ENCODE data around the gene WAC. TPM values are rescaled to one million over a fixed set of nuclear protein-coding genes. Genes with fewer than 3 reads are reported as not detected.

WAC gene
- total RNA-seq, 1 donor from 2014 or later, result 123 TPM

DNA sequence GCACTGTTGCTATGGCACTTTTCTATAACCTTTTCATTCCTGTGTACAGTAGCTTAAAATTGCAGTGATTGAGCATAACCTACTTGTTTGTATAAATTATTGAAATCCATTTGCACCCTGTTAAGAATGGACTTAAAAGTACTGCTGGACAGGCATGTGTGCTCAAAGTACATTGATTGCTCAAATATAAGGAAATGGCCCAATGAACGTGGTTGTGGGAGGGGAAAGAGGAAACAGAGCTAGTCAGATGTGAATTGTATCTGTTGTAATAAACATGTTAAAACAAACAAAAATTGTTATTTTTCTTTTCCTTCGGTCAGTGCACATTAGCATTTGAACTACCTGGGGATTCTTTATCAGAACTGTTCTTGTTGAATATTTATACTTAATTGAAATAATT lies 87.3 kb downstream of the WAC start:
- no peak for FAIRE-seq
- Histone ChIP-seq H3K4me2 (ENCODE audit: low read length) (no peak overlapping the region), H4K20me1 (ENCODE audit: insufficient read depth, low read length) (peaks cover 24% of the 10 kb centered on the region), H3K27me3 (ENCODE audit: insufficient read depth, low read length) (no peaks in the 10 kb centered on the region), H3K4me1 (ENCODE audit: insufficient read depth, low read length) (no peaks in the 10 kb centered on the region), H2AFZ (ENCODE audit: low read depth, low read length) (no peak overlapping the region), H3K36me3 (ENCODE audit: insufficient read depth, low read length) (peaks cover 42% of the 10 kb centered on the region), H3K79me2 (ENCODE audit: insufficient read depth, low read length) (no peaks in the 10 kb centered on the region), H3K4me3 (ENCODE audit: insufficient read depth, low read depth, low read length) (no peak overlapping the region), H3K9ac (ENCODE audit: low read length) (no peak overlapping the region), H3K27ac (ENCODE audit: low read depth, low read length) (no peak overlapping the region), H3K9me3 (ENCODE audit: insufficient read depth, low read depth, low read length) (no peaks in the 10 kb centered on the region)
- Mint-ChIP-seq H3K4me3 (ENCODE audit: unreplicated experiment) (no peak overlapping the region), H3K4me1 (ENCODE audit: low read depth, unreplicated experiment) (no peaks in the 10 kb centered on the region), H3K27ac (ENCODE audit: unreplicated experiment) (no peak overlapping the region), H3K9me3 (ENCODE audit: unreplicated experiment) (no peaks in the 10 kb centered on the region), H3K27me3 (ENCODE audit: low read depth, unreplicated experiment) (no peaks in the 10 kb centered on the region), H3K36me3 (ENCODE audit: low read depth, unreplicated experiment) (peaks cover 18% of the 10 kb centered on the region)
- DNase-seq (ENCODE audit: low read depth), result no peak
- TF ChIP-seq, protein P1, sequence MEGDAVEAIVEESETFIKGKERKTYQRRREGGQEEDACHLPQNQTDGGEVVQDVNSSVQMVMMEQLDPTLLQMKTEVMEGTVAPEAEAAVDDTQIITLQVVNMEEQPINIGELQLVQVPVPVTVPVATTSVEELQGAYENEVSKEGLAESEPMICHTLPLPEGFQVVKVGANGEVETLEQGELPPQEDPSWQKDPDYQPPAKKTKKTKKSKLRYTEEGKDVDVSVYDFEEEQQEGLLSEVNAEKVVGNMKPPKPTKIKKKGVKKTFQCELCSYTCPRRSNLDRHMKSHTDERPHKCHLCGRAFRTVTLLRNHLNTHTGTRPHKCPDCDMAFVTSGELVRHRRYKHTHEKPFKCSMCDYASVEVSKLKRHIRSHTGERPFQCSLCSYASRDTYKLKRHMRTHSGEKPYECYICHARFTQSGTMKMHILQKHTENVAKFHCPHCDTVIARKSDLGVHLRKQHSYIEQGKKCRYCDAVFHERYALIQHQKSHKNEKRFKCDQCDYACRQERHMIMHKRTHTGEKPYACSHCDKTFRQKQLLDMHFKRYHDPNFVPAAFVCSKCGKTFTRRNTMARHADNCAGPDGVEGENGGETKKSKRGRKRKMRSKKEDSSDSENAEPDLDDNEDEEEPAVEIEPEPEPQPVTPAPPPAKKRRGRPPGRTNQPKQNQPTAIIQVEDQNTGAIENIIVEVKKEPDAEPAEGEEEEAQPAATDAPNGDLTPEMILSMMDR (IDR thresholded peaks at IDR 0.05; ENCODE audit: insufficient read depth, low read depth, low read length), result no peak
- TF ChIP-seq EZH2 (IDR thresholded peaks at IDR 0.05; ENCODE audit: insufficient read depth, low read length), result no peak

DNA sequence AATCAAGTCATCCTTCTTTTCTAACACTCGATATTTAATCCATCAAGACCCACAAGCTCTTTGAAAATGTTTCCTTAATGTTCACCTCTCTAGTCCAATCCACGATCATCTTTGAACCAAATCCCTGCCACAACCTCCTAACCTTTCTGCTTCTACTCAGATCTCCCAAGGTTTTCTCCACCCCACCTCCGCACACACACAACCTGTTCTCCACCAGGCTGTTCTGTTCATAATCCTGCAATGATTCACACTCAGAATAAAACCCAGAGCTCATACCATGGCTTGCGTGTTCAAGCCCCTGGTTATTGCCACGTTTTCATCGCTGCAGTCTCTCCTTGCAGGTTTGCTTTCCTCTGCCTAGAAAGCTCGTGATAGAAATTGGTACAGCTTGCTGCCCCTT lies 90.6 kb downstream of the WAC start:
- no peak for FAIRE-seq
- H3K4me3 Mint-ChIP-seq (ENCODE audit: unreplicated experiment), result no peak overlapping the region
- peaks cover 9% of the 10 kb centered on the region for H3K4me1 Mint-ChIP-seq (ENCODE audit: low read depth, unreplicated experiment)
- no peak overlapping the region for H2AFZ ChIP-seq (ENCODE audit: low read depth, low read length)
- H3K9ac ChIP-seq (ENCODE audit: low read length), result no peak overlapping the region
- no peak overlapping the region for H3K27ac ChIP-seq (ENCODE audit: low read depth, low read length)
- H3K79me2 ChIP-seq (ENCODE audit: insufficient read depth, low read length), result no peaks in the 10 kb centered on the region
- peaks cover 12% of the 10 kb centered on the region for H3K4me1 ChIP-seq (ENCODE audit: insufficient read depth, low read length)
- DNase-seq (ENCODE audit: low read depth), result no peak
- H3K36me3 Mint-ChIP-seq (ENCODE audit: low read depth, unreplicated experiment), result peaks cover 11% of the 10 kb centered on the region
- H3K9me3 Mint-ChIP-seq (ENCODE audit: unreplicated experiment), result no peaks in the 10 kb centered on the region
- H3K27me3 ChIP-seq (ENCODE audit: insufficient read depth, low read length), result no peaks in the 10 kb centered on the region
- no peaks in the 10 kb centered on the region for H3K27me3 Mint-ChIP-seq (ENCODE audit: low read depth, unreplicated experiment)
- no peak overlapping the region for H3K4me3 ChIP-seq (ENCODE audit: insufficient read depth, low read depth, low read length)
- peaks cover 11% of the 10 kb centered on the region for H4K20me1 ChIP-seq (ENCODE audit: insufficient read depth, low read length)
- TF ChIP-seq, protein P1 (IDR thresholded peaks at IDR 0.05; ENCODE audit: insufficient read depth, low read depth, low read length), result no peak
- TF ChIP-seq EZH2 (IDR thresholded peaks at IDR 0.05; ENCODE audit: insufficient read depth, low read length), result no peak
- H3K36me3 ChIP-seq (ENCODE audit: insufficient read depth, low read length), result peaks cover 15% of the 10 kb centered on the region
- H3K9me3 ChIP-seq (ENCODE audit: insufficient read depth, low read depth, low read length), result no peaks in the 10 kb centered on the region
- H3K27ac Mint-ChIP-seq (ENCODE audit: unreplicated experiment), result no peak overlapping the region
- H3K4me2 ChIP-seq (ENCODE audit: low read length), result no peak overlapping the region

DNA sequence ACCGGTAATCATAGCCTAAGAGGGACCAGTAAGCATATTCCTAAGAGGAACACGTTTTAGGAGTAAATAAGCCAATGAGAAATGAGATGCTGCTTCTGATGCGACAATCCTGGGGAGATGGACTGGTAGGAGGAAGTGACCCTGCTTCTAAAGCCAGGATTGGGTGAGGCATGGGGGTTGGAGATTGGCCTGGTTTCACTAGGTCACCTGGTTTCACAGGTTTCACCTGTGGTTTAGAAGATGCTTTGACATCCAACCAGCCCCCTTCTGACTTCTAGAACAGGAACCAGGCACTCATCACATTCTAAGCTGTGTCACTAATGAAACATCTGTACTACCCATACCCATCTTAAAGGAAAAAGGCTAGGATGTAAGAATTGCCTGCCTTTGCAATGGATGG lies 91.4 kb downstream of the WAC start:
- no peaks in the 10 kb centered on the region for H3K79me2 ChIP-seq (ENCODE audit: insufficient read depth, low read length)
- no peak overlapping the region for H3K9ac ChIP-seq (ENCODE audit: low read length)
- H3K27me3 ChIP-seq (ENCODE audit: insufficient read depth, low read length), result no peaks in the 10 kb centered on the region
- H3K4me1 ChIP-seq (ENCODE audit: insufficient read depth, low read length), result peaks cover 15% of the 10 kb centered on the region
- H4K20me1 ChIP-seq (ENCODE audit: insufficient read depth, low read length), result peaks cover 11% of the 10 kb centered on the region
- TF ChIP-seq, protein P1 (IDR thresholded peaks at IDR 0.05; ENCODE audit: insufficient read depth, low read depth, low read length), result no peak
- no peak for TF ChIP-seq EZH2 (IDR thresholded peaks at IDR 0.05; ENCODE audit: insufficient read depth, low read length)
- peaks cover 9% of the 10 kb centered on the region for H3K4me1 Mint-ChIP-seq (ENCODE audit: low read depth, unreplicated experiment)
- peaks cover 11% of the 10 kb centered on the region for H3K36me3 Mint-ChIP-seq (ENCODE audit: low read depth, unreplicated experiment)
- no peaks in the 10 kb centered on the region for H3K27me3 Mint-ChIP-seq (ENCODE audit: low read depth, unreplicated experiment)
- H3K4me2 ChIP-seq (ENCODE audit: low read length), result no peak overlapping the region
- no peak for DNase-seq (ENCODE audit: low read depth)
- no peak overlapping the region for H2AFZ ChIP-seq (ENCODE audit: low read depth, low read length)
- H3K9me3 ChIP-seq (ENCODE audit: insufficient read depth, low read depth, low read length), result no peaks in the 10 kb centered on the region
- no peak overlapping the region for H3K27ac Mint-ChIP-seq (ENCODE audit: unreplicated experiment)
- no peak overlapping the region for H3K4me3 ChIP-seq (ENCODE audit: insufficient read depth, low read depth, low read length)
- peaks cover 11% of the 10 kb centered on the region for H3K36me3 ChIP-seq (ENCODE audit: insufficient read depth, low read length)
- no peak for FAIRE-seq
- no peak overlapping the region for H3K4me3 Mint-ChIP-seq (ENCODE audit: unreplicated experiment)
- H3K27ac ChIP-seq (ENCODE audit: low read depth, low read length), result no peak overlapping the region
- no peaks in the 10 kb centered on the region for H3K9me3 Mint-ChIP-seq (ENCODE audit: unreplicated experiment)

Measured in astrocyte (in vitro differentiated cells and primary cell).